Measurements from ENCODE around the gene CNTNAP2. TPM values are rescaled to one million over a fixed set of nuclear protein-coding genes. Genes with fewer than 3 reads are reported as not detected.
"Not testable (repeated sequence)": the region's sequence is repeated elsewhere in the genome, so short reads cannot be mapped to it uniquely, and the experiment has no call there.

CNTNAP2 gene
- total RNA-seq, 1 donor from 2014 or later = 1.9 TPM

GRCh38 chr7:147658392-147658967 is 1541.9 kb downstream of the CNTNAP2 start:
- DNase-seq = no peak

- DNase-seq = no peak
Measured at GRCh38 chr7:147659036-147659995, 1542.7 kb downstream of the CNTNAP2 start.

DNA sequence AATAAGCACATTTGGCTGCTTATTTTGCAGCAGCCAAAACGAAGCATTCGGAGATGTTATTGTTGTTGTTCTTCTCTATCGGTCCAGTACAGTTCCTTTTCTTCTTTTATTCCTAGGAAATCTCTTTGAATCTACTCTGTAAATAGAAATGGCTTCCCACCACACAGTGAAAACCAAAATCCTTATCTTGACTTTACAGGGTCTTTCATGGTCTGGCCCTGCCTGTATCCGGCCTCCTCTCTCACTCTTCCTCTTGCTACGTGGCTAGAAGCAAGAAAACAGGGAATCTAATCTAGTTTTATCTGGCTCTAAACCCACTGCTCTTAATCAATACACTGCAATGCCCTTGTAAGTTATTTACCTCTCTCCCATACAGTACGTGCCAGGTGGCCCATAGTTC is 1547.9 kb downstream of the CNTNAP2 start:
- DNase-seq = no peak

DNA sequence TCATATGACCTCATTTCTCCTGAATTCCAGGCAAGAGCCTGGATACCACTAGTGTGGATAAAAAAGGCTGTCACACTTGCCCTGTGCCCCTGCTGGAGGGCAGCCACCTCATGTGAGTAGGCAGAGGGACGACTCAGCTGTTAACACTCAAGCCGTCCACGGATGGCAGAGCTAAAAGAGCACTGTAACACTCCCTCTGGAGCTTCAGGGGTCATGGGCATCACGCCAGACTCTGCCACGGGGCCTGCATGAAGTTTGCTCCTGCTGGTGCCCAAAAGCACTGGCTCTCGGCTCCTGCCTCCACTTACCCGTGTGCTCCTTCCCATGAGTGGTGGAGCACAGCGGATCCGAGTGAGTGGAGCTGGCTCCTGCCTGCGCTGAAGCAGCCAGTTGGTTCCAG is 1554.2 kb downstream of the CNTNAP2 start:
- DNase-seq = peak; percentile 5

DNA sequence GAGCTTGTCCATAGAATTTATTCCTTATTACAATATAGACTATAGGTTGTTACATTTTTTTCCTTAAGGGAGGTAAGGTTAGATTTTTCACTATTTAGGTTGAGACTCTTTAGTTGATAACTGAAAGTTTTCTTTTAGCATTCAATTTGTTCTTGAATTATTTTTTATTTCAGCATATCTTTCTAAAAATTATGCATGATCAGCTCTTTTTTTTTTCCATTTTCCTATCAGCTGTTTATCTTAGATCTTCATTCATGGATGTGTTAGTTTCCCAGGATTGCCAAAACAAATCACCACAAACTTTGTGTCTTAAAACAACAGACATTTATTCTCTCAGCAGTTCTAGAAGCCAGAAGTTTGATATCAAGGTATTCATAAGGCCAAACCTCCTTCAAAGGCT is 1558.1 kb downstream of the CNTNAP2 start:
- DNase-seq = no peak

DNA sequence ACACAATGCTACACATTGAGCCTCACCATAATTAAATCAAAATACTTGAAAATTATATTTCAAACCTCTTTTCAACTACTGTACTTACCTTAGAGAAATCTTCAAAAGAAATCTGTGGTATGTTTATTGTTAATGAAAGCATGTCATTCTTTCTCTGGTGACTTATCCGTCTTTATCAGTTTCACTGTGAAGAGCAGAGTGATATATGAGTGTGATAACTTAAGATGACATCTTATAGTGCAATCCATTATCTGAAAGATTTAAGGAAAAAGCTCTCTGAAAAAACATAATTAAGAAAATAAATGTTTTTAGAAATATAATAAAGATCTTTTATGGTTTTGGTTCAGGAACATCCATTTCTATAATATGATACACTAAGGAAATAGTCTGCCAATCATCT is 1562.3 kb downstream of the CNTNAP2 start:
- DNase-seq = no peak

GRCh38 chr7:147681530-147681929 is 1564.9 kb downstream of the CNTNAP2 start:
- no peak for DNase-seq

- DNase-seq = no peak
Measured at GRCh38 chr7:147700702-147701101, 1584.1 kb downstream of the CNTNAP2 start.

DNA sequence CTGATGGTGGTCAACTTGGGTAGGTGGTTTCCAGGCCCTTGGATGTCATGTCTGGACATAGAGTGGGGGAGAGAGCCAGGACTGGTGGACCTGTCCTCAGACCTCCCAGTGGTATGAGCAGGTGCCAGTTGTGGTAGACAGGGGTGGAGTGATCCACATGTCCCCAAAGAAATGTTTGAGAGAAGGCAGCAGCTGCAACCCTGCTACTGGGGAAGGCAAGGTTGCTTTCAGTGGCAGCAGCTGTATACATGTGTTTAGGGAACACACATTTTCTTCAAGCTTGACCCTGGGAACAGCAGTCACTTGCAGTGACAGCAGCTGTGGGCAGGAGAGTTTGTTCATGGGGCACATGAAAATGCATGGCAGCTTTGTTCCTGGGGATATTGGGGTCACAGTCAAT is 1591.3 kb downstream of the CNTNAP2 start:
- DNase-seq = peak; percentile 30

GRCh38 chr7:147708871-147709270 is 1592.3 kb downstream of the CNTNAP2 start:
- DNase-seq = no peak

GRCh38 chr7:147711447-147711846 is 1594.8 kb downstream of the CNTNAP2 start:
- peak; percentile 71 for DNase-seq

DNA sequence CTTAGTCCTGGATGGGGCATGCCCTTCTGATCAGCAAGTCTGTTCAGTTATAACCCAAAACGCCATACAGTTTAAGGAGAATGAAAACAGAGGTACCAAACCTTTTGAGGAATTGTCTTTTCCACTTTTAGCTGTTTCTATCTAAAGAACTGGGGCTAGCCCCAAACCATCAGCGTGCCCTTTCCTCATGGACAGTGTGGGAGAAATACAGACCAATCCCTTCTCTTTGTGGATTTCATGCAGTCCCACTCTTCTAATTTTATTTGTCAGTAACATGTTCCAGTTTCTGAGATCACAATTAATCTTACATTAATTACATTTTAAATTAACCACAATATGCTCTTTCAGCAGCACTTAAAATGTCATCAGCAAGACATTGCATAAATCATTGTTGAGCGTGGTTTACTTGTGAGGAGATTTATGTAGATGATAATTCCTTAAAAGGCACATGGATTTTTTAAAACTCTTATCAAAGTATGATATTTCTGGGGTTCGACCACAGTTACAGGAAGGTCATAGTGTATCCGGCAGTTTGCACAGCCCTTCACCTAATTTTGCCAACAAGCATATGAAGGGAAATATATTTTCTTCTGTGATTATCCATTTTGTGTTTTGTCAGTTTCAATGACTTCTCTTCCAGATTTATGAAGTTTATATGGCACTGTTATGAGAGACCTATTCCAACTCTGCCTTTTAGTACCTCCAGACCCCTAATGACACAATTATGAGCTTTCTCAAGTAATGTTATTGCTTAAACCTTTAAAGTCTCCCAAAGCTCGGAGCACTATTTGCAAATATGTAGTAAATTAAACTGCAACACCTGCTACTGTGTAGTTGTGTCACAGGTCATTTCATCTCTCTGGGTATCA is 1605.6 kb downstream of the CNTNAP2 start:
- no peak for DNase-seq

- no peak for DNase-seq
Measured at GRCh38 chr7:147723536-147723935, 1606.9 kb downstream of the CNTNAP2 start.

DNA sequence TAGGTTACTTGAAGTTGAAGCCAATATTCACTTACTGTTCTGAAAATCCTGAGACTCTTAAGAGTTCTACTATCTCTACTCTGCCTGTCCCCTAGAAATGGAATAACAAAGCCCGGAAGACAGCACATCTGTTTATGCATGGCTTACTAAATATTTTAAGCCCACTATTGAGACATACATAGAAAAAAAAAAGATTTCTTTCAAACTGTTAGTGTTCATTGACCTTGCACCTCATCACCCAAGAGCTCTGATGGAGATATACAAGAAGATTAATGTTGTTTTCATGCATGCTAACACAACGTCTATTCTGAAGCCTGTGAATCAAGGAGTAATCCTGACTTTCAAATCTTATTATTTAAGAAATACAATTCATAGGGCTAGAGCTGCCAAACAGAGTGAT is 1614.7 kb downstream of the CNTNAP2 start:
- no peak for DNase-seq

- not testable (repeated sequence) for DNase-seq
Measured at GRCh38 chr7:147737559-147738214, 1621.1 kb downstream of the CNTNAP2 start.

DNA sequence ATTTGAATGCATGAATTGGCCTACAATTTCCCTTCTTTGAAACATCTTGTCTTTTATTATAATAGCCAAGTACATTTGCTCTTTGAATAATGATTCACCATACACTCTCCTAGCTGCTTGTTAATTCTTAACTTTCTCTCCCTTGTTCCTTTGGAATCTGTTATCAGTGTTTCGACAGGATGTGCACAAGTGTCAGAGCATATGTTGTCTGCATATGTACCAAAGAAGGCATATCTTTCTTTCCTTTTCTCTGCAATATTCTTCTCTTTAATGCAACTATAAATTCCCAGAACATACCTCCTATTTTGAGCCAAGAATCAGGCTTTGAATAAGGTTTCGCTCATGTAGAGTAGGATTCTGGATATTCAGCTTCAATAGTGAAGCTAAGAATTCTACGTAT is 1625.7 kb downstream of the CNTNAP2 start:
- DNase-seq = no peak

DNA sequence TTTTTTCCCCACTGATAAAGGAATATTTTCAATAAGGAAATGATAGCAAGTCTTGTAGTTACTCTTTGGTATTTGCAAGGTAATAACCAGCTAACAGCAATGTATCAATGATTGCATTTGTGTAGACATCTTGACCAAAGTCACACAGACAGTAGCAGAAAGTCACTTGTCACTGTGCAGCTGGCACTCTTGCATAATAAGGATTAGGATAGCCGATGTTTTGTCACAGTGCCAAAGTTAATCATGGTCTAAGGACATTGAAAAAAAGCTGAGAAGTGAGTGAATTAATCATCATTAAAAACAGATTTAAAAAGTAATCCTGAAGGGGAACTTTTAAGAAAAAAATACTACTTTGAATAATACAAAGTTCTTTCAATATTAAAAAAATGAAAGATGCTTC is 1639.7 kb downstream of the CNTNAP2 start:
- DNase-seq = peak; percentile 18

- no peak for DNase-seq
Measured at GRCh38 chr7:147759327-147759943, 1642.8 kb downstream of the CNTNAP2 start.

GRCh38 chr7:147765301-147765700 is 1648.7 kb downstream of the CNTNAP2 start:
- no peak for DNase-seq

GRCh38 chr7:147771344-147771743 is 1654.7 kb downstream of the CNTNAP2 start:
- peak; percentile 32 for DNase-seq

- DNase-seq = no peak
Measured at GRCh38 chr7:147774461-147774860, 1657.9 kb downstream of the CNTNAP2 start.

All from tongue (tissue), 2 donors.